ENCODE results near the gene DPP6.

The DPP6 gene

DNA sequence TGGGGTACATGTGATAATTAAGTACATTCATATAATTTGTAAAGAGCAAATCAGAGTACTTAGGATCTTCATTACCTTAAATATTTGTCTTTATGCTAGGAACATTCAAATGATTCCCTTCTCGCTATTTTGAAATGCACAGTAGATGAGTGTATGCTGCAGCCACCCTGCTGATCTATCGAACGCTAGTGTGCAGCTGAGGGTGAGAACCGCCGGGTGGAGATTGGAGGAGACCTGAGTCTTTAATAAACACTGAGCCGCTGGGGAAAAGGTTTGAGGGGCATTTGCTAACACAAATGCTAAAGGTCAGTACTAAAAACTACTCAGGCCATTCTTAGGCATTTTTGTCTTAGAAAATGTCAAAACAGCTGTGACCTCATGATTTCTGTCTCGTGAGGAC is 148.0 kb downstream of the DPP6 start:
- no peak for DNase-seq (ENCODE audit: extremely low read depth, low read depth)
- TF ChIP-seq, protein P1, sequence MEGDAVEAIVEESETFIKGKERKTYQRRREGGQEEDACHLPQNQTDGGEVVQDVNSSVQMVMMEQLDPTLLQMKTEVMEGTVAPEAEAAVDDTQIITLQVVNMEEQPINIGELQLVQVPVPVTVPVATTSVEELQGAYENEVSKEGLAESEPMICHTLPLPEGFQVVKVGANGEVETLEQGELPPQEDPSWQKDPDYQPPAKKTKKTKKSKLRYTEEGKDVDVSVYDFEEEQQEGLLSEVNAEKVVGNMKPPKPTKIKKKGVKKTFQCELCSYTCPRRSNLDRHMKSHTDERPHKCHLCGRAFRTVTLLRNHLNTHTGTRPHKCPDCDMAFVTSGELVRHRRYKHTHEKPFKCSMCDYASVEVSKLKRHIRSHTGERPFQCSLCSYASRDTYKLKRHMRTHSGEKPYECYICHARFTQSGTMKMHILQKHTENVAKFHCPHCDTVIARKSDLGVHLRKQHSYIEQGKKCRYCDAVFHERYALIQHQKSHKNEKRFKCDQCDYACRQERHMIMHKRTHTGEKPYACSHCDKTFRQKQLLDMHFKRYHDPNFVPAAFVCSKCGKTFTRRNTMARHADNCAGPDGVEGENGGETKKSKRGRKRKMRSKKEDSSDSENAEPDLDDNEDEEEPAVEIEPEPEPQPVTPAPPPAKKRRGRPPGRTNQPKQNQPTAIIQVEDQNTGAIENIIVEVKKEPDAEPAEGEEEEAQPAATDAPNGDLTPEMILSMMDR (IDR thresholded peaks at IDR 0.05; ENCODE audit: low read depth, low read length) = no peak

DNA sequence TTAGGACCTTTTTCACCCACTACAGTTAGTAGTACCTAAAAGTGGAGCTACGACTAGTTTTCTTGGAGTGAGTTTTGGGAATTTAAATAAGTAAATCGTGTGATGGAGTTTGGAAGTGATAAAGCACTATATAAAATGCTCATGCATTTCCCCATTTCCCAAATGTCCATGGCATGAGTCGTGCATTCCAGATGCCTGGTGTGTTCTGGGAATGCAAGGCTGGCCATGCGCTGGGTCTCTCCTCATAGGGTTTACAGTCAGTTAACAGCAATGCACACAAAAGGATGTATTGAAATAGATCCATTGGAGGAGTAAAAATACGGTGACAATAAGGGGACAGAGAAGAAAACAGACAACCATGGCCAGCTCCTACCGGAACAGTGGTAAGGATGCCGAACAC is 149.8 kb downstream of the DPP6 start:
- DNase-seq (ENCODE audit: extremely low read depth, low read depth) = no peak
- TF ChIP-seq, protein P1 (IDR thresholded peaks at IDR 0.05; ENCODE audit: low read depth, low read length) = no peak

DNA sequence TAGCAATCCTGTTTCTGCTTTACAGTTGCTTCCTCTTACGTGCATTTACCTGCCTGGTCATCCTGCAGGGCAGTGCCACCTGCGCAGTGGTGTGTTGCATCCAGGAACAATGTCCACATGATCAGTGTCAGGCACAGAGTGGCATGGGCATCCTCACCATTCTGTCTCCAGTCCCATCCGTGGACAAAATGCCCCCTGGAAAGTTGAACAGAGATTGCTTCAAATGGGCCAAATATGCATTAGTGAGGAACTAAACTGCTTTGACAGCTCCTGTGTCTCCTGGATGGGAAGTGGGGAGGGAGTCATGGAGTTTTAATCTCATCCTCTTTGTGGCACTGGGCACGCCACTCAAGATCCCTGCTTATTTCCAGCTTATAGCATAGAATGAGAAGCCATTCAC is 151.8 kb downstream of the DPP6 start:
- TF ChIP-seq, protein P1 (IDR thresholded peaks at IDR 0.05; ENCODE audit: low read depth, low read length) = no peak
- no peak for DNase-seq (ENCODE audit: extremely low read depth, low read depth)

DNA sequence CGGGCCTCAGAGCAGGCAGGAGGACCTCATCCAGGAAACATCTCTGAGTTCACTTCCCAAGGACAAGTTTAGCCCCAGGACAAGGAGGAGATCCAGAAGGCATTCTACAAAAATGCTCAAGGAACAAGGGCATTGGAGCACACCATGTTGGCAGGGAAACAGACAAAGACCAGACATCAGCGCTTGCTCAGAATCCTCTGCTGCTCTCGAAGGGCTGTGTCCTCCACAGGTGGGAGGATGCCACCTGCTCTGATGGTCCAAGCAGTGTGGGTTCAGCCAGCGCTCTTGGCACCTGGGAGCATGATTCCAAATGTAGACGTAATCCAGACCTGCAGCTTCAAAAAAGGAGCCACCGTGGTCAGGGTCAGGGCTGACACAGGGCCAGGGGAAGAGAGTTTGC is 160.7 kb downstream of the DPP6 start:
- TF ChIP-seq, protein P1 (IDR thresholded peaks at IDR 0.05; ENCODE audit: low read depth, low read length) = no peak
- DNase-seq (ENCODE audit: extremely low read depth, low read depth) = no peak

DNA sequence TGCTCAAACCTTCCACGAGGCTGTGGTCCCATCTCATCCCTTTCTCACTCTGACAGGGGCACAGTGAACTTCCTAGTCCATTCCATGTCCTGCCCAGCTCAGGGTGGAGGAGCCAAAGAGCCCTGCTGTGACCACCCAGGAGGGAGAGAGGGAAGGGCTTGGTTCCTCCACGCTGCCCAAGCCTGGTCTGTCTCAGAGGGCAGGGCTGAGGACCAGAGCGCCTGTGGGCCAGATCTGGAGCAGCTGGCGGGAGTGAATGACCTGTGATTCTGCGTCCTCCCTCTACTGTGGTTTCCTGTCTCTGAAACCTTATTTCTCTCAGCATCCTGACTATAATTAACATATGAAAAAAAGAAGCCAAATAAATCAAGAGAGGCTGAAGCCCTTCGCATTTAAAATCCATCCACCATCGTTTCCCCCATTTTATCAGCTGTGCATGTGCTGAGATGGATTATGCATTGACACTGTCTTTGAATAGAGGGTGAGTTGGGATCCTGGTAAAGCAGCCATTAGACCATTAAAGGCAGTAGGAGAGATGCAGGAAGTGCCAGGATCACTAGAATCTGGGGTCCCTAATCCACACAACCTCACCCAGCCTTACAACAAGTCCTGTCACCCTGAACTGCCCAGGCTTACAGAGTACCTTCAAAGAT is 165.6 kb downstream of the DPP6 start:
- TF ChIP-seq, protein P1 (IDR thresholded peaks at IDR 0.05; ENCODE audit: low read depth, low read length) = no peak
- DNase-seq (ENCODE audit: extremely low read depth, low read depth) = no peak

DNA sequence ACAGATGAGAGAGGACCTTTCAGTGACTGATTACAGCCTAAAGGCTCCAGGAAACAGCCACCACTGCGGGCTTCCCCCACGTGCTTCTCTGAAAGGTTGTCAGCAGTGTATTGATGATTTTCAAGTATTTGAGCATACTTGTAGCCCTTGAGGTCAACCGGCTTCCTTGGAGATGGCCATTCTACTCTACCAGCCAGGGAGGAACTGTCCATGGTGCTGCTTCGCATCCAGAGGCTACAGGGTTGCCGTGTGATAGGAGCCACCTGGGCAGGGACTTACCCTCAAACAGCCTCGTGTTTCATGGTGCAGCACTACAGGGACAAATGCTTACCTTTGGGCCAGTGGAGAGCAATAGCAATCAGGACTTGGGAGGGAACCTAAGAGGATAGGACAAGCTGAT is 179.5 kb downstream of the DPP6 start:
- TF ChIP-seq, protein P1 (IDR thresholded peaks at IDR 0.05; ENCODE audit: low read depth, low read length) = no peak
- no peak for DNase-seq (ENCODE audit: extremely low read depth, low read depth)

DNA sequence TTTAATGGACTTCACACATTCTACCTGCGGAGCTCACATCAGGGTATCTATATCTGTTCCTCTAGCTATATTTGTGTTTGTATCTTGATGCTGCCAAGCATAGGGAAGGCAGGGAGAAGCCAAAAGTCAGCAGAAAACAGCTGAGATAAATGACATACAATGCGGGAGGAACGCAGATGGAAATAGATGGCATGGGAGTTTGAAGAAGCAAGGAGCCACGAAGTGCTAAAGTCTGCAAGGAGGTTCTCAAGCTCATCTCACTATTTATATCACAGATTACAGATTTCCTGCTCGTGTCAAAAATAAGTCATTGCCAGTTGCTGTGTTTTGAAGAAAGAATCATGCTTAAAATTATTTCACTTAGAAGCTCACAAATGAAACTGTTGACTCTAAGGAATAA is 180.5 kb downstream of the DPP6 start:
- DNase-seq (ENCODE audit: extremely low read depth, low read depth) = no peak
- TF ChIP-seq, protein P1 (IDR thresholded peaks at IDR 0.05; ENCODE audit: low read depth, low read length) = no peak
